Neural progenitor cell (in vitro differentiated cells): ENCODE results near the gene MAD1L1.

Experiments
- EZH2 ChIP-seq: fragments of 200-600 bp; sonication (generic); IDR thresholded peaks from 2 replicates; pipeline ENCODE4 v1.6.1; 2017; ENCODE audit warnings: antibody characterized with exemption, mild to moderate bottlenecking, moderate library complexity
- EZH2phosphoT487 ChIP-seq: fragments of 200-600 bp; sonication (generic); IDR thresholded peaks from 2 replicates; pipeline ENCODE4 v1.6.1; 2017; ENCODE audit warnings: antibody characterized with exemption
- TF ChIP-seq, protein P1 (sequence below): fragments of 200-600 bp; sonication (generic); IDR thresholded peaks from 2 replicates; pipeline ENCODE4 v1.5.1; 2017; ENCODE audit warnings: antibody characterized with exemption, mild to moderate bottlenecking

DNA sequence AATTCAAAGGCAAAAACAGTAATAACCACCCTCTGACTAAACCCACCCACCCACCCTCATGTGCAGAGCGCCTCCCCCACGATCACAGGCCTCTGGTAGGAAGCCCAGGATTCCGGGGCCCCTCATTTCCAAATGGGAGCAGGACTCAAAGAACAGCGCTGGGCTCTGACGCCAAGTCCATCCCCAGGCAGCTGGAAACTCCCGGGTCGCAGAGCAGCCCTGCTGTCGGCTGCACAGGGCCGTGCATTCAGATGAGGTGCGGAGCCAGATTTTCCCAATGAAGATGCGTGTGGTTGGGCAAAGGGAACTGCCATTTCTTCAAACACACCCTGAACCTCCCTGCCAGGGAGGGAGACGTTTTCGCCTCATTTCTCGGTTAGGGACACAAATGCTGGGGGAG lies 152.3 kb downstream of the MAD1L1 start:
- TF ChIP-seq, protein P1, sequence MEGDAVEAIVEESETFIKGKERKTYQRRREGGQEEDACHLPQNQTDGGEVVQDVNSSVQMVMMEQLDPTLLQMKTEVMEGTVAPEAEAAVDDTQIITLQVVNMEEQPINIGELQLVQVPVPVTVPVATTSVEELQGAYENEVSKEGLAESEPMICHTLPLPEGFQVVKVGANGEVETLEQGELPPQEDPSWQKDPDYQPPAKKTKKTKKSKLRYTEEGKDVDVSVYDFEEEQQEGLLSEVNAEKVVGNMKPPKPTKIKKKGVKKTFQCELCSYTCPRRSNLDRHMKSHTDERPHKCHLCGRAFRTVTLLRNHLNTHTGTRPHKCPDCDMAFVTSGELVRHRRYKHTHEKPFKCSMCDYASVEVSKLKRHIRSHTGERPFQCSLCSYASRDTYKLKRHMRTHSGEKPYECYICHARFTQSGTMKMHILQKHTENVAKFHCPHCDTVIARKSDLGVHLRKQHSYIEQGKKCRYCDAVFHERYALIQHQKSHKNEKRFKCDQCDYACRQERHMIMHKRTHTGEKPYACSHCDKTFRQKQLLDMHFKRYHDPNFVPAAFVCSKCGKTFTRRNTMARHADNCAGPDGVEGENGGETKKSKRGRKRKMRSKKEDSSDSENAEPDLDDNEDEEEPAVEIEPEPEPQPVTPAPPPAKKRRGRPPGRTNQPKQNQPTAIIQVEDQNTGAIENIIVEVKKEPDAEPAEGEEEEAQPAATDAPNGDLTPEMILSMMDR: no peak
- TF ChIP-seq EZH2 (no peak), EZH2phosphoT487 (no peak)
